Hepatocyte (in vitro differentiated cells): ENCODE data around the gene FAM25G. TPM values are rescaled to one million over a fixed set of nuclear protein-coding genes. Genes with fewer than 3 reads are reported as not detected.

ENCODE experiments used
- DNase-seq: peaks from one replicate; pipeline ENCODE4 v3.0.0-alpha.2; 2016; ENCODE audit warnings: low spot score
- H2AFZ ChIP-seq: fragments of 200-600 bp; sonication (generic); 2 replicates; pipeline ENCODE4 v1.6.0; 2016; ENCODE audit warnings: antibody characterized with exemption, mild to moderate bottlenecking
- H3K27ac ChIP-seq: fragments of 200-600 bp; sonication (generic); 2 replicates; pipeline ENCODE4 v1.5.1; 2016; ENCODE audit warnings: mild to moderate bottlenecking
- H3K27me3 ChIP-seq: fragments of 200-600 bp; sonication (generic); 2 replicates; pipeline ENCODE4 v1.6.1; 2016
- H3K36me3 ChIP-seq: fragments of 200-600 bp; sonication (generic); replicated peaks from 2 replicates; pipeline ENCODE4 v1.5.1; 2016; ENCODE audit warnings: low read depth; ENCODE audit not compliant: insufficient read depth
- H3K4me1 ChIP-seq: fragments of 200-600 bp; sonication (generic); 2 replicates; pipeline ENCODE4 v1.5.1; 2016; ENCODE audit warnings: mild to moderate bottlenecking, moderate library complexity; ENCODE audit not compliant: insufficient read depth
- H3K4me2 ChIP-seq: fragments of 200-600 bp; sonication (generic); 2 replicates; pipeline ENCODE4 v1.6.0; 2016
- H3K4me3 ChIP-seq: fragments of 200-600 bp; sonication (generic); 2 replicates; pipeline ENCODE4 v1.5.1; 2016; ENCODE audit warnings: mild to moderate bottlenecking
- H3K79me2 ChIP-seq: fragments of 200-600 bp; sonication (generic); 2 replicates; pipeline ENCODE4 v1.6.0; 2017; ENCODE audit warnings: mild to moderate bottlenecking
- H3K9me2 ChIP-seq: fragments of 200-600 bp; sonication (generic); replicated peaks from 2 replicates; pipeline ENCODE4 v1.6.0; 2017; ENCODE audit warnings: mild to moderate bottlenecking; ENCODE audit not compliant: insufficient read depth
- H3K9me3 ChIP-seq: fragments of 200-600 bp; sonication (generic); 2 replicates; pipeline ENCODE4 v1.5.1; 2016; ENCODE audit warnings: low read depth, mild to moderate bottlenecking
- H4K20me1 ChIP-seq: fragments of 200-600 bp; sonication (generic); 2 replicates; pipeline ENCODE4 v1.6.0; 2016; ENCODE audit warnings: mild to moderate bottlenecking; ENCODE audit not compliant: insufficient read depth, poor library complexity, severe bottlenecking
- CTCF ChIP-seq: fragments of 200-600 bp; sonication (generic); IDR thresholded peaks from 2 replicates; pipeline ENCODE4 v1.5.1; 2016; ENCODE audit warnings: antibody characterized with exemption, mild to moderate bottlenecking; ENCODE audit not compliant: poor library complexity
- EZH2 ChIP-seq: fragments of 200-600 bp; sonication (generic); IDR thresholded peaks from 2 replicates; pipeline ENCODE4 v1.6.1; 2016; ENCODE audit warnings: antibody characterized with exemption, mild to moderate bottlenecking, borderline replicate concordance
- EZH2phosphoT487 ChIP-seq: fragments of 200-600 bp; sonication (generic); IDR thresholded peaks from one replicate; pipeline ENCODE4 v1.6.1; 2018; ENCODE audit warnings: antibody characterized with exemption, mild to moderate bottlenecking, low read depth, moderate library complexity; ENCODE audit not compliant: unreplicated experiment, severe bottlenecking
- WGBS: methylation state at CpG from one replicate; pipeline ENCODE4 v1.1.6; 2016; ENCODE audit warnings: low lambda C conversion rate; ENCODE audit errors: missing lambda C conversion rate; 5-methylcytosine and 5-hydroxymethylcytosine counted together
- polyA plus RNA-seq: library from polyadenylated mRNA; unstranded; fragments of >200 nt; fragmentation: Nextera tagmentation; extraction: Ambion mirVana; gene quantifications from 2 replicates; pipeline ENCODE4 v1.2.1, GENCODE V29; 2016
- total RNA-seq: library from RNA; depleted of rRNA; stranded (reverse); fragments of >200 nt; gene quantifications from 2 replicates; pipeline ENCODE4 v1.2.3, GENCODE V29; 2014

Gene FAM25G
- total and polyA plus RNA-seq, 2 experiments from 2014 or later, result not detected

- Histone ChIP-seq H3K27ac (no peak overlapping the region), H3K4me3 (no peak overlapping the region), H3K4me1 (peaks cover 5% of the 10 kb centered on the region), H3K79me2 (no peaks in the 10 kb centered on the region), H3K9me2 (no peaks in the 10 kb centered on the region), H3K9me3 (peaks cover 4% of the 10 kb centered on the region), H2AFZ (no peak overlapping the region), H3K36me3 (no peaks in the 10 kb centered on the region), H3K27me3 (no peaks in the 10 kb centered on the region), H4K20me1 (no peaks in the 10 kb centered on the region), H3K4me2 (no peak overlapping the region)
- DNase-seq, result no peak
- TF ChIP-seq CTCF (no peak), EZH2phosphoT487 (no peak)
- WGBS, result 78% methylated on average over 9 of the region's 9 CpGs
Measured at GRCh38 chr10:47449102-47449978, 42.2 kb downstream of the FAM25G start.

- TF ChIP-seq EZH2phosphoT487 (no peak), CTCF (no peak), EZH2 (no peak)
- no peaks in the 10 kb centered on the region for H3K9me2 ChIP-seq
Measured at GRCh38 chr10:47447705-47448104, 43.8 kb downstream of the FAM25G start.

GRCh38 chr10:47447209-47447608, 44.3 kb downstream of the FAM25G start:
- TF ChIP-seq EZH2phosphoT487 (no peak), EZH2 (no peak), CTCF (no peak)

More at GRCh38 chr10:47447705-47448104, 43.8 kb downstream of the FAM25G start:
- H3K27me3 ChIP-seq, result no peaks in the 10 kb centered on the region
- H3K79me2 ChIP-seq, result no peaks in the 10 kb centered on the region
- peaks cover under 1% of the 10 kb centered on the region for H3K4me1 ChIP-seq
- no peak for DNase-seq
- no peak overlapping the region for H3K27ac ChIP-seq
- H3K4me2 ChIP-seq, result no peak overlapping the region
- WGBS, result 87% methylated on average over 3 of the region's 3 CpGs
- no peak overlapping the region for H2AFZ ChIP-seq
- H3K4me3 ChIP-seq, result no peak overlapping the region
- H3K9me3 ChIP-seq, result peaks cover 4% of the 10 kb centered on the region
- no peaks in the 10 kb centered on the region for H4K20me1 ChIP-seq
- H3K36me3 ChIP-seq, result no peaks in the 10 kb centered on the region

More at GRCh38 chr10:47447209-47447608, 44.3 kb downstream of the FAM25G start:
- Histone ChIP-seq H2AFZ (no peak overlapping the region), H3K9me2 (no peaks in the 10 kb centered on the region), H3K4me1 (no peaks in the 10 kb centered on the region), H3K79me2 (no peaks in the 10 kb centered on the region), H3K4me2 (no peak overlapping the region), H3K27ac (no peak overlapping the region), H3K9me3 (peaks cover 4% of the 10 kb centered on the region), H3K27me3 (no peaks in the 10 kb centered on the region), H4K20me1 (no peaks in the 10 kb centered on the region), H3K4me3 (no peak overlapping the region), H3K36me3 (no peaks in the 10 kb centered on the region)
- no peak for DNase-seq
- 84% methylated on average over 4 of the region's 4 CpGs for WGBS
